Measurements from ENCODE around the gene CACHD1.

The CACHD1 gene

GRCh38 chr1:64474133-64474532 lies 4.2 kb downstream of the CACHD1 start:
- DNase-seq = no peak

DNA sequence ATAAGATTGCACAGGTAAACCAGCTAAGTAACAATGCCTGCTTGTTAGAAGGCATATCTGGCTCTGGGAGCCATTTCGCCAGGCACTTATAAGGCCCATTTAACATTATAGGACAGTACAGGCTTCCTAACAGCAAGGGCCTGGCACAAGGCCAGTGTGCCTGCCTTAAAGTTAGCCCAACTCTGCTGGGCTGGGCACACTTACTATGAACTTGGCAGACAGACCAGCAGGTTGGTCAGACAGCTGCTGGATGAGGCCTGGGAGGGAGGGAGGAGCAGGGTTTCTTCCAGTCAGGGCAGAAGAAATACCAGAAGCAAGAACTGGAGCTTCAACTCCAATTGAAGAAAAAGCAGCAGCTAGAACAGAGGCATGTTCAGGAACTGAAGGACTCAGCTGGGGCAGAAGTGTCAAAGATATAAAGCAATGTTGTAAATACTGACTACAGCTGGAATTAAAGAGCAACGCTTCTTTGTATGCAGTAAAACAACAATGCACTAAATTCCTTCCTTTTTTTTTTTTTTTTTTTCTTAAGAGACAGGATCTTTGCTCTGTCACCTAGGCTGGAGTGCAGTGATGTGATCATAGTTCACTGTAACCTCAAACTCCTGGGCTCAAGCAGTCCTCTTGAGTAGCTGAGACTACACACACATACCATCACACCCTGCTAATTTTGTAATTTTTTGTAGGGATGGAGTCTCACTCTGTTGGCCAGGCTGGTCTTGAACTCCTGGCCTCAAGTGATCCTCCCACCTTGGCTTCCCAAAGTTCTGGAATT lies 4.9 kb downstream of the CACHD1 start:
- no peak for DNase-seq

DNA sequence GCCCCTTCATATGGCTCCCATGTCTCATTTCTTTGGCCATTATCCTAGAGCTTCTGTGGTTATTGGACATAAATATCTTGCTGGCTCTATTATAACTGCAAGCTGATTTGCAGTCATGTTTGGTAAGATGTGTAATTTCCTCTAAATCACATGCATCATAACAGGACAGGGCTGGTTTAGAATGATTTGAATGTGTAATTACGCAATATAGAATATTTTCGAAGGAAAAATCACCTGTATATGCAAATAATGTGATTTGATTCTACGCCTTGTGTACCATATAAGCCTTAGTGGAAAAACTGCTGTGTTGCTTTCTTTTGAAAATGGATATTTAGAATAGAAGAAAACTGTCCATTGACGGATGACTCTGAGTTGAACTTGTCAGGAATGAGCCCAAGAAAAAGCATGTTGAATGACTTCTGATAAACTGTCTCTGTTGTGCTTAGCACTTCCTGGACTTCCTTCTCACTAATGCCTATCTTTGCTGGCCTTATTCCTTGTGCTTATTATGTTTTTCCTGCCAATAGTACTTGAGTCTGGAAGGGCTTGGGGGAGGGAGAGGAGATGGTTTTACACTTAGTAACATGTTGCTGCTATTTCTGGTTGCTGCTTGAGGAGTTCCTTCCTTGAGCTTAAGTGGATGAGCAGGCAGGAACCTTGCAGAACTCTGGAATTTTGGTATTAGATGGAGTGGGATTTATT lies 6.5 kb downstream of the CACHD1 start:
- no peak for DNase-seq

DNA sequence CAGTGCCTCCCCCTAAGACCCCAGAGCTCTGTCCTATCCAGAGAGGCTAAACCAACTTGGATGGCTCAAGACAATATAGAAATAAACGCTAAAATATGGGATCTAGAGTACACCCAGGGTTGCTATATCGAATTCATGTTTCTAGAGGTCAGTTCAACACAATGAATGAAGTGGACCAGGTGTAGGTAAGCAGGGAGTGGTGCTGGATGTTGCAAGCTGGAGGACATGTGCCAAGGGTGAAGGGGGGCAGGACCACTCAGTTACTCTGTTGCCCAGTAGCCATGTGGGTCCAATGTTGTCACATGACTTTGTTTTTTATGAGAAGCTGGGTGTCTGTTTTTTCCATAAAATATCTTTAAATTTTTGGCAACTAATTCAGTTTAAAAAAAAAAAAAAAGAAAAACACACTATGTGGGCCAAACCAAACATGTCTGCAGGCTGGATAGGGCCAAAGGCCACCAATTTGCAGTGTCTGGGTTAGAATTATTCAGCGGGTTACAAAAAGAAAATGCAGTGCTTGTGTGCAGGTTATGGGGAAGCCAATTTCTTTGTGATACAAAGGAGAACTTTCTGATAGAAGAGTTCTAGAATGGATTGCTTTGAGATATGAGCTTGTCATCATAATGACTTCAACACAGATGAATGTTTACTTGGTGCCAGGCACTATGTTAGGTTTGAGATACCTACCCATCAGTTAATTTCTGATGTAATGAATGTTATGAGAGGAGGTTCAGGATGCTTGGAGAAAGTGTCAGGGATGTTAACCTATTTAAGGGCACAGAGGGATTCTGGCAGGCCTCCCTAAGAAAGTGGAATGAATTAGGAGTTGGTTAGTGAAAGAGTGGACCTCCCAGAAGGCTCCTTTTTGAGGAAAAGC lies 8.9 kb downstream of the CACHD1 start:
- DNase-seq = no peak

GRCh38 chr1:64479874-64480273 lies 9.9 kb downstream of the CACHD1 start:
- no peak for DNase-seq

GRCh38 chr1:64480999-64481772 lies 11.3 kb downstream of the CACHD1 start:
- no peak for DNase-seq

DNA sequence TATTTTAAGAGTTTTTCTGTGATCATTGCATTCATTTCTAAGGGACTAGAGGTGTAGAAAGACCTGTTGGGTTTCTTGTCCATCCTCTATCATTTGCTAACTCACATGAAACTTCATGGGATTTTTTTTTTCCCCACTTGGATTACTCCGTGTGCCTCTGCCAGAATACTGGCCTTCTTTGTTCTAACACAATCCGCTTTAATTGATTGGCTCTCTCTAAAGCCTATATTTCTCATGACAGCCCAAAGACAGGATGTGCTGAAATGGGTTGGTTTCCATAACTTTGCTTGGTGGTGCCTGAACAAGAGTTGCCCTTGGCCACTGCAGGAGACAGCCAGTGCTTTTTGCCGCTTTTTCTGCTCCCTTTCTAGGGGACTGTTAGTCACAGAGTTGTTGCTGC lies 12.2 kb downstream of the CACHD1 start:
- no peak for DNase-seq

DNA sequence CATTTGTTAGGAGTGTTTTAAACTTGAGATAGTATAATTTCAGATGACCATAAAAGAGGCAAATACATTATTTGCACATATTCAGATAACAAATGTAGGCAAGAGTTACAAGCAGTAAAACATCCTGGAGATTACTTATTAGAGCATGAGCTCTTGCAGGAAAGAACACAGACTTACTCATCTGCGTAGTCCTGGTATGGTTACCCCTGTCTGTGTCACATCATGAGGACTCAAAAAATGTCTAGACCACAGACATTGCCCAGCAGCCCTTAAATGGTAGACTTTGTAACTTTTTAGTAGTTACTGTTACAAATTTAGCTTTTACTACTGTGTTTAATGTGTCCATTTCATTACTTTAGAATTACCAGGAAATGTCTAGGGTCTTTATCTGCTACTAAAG lies 12.8 kb downstream of the CACHD1 start:
- DNase-seq = no peak

- no peak for DNase-seq
Observed at GRCh38 chr1:64483731-64484414, 13.9 kb downstream of the CACHD1 start.

- DNase-seq = no peak
Observed at GRCh38 chr1:64484651-64485050, 14.7 kb downstream of the CACHD1 start.

DNA sequence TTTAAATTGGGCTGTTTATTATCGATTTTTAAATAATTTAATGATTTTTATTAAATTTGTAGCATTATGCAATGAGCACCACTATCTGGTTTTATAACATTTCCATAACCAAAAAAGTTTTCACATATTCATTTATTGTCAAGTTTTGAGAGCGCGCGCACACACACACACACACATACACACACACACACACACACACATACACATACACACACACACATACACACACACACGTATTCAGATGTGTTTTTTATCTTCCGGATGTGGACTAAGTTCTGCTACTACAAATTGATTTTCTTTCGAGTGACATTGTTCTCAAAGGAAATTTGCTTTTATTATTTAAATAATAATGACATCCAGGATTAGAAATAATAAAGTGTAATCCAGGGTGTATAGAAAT lies 16.3 kb downstream of the CACHD1 start:
- DNase-seq = no peak

- no peak for DNase-seq
Observed at GRCh38 chr1:64487061-64487460, 17.1 kb downstream of the CACHD1 start.

- no peak for DNase-seq
Observed at GRCh38 chr1:64488862-64489261, 18.9 kb downstream of the CACHD1 start.

DNA sequence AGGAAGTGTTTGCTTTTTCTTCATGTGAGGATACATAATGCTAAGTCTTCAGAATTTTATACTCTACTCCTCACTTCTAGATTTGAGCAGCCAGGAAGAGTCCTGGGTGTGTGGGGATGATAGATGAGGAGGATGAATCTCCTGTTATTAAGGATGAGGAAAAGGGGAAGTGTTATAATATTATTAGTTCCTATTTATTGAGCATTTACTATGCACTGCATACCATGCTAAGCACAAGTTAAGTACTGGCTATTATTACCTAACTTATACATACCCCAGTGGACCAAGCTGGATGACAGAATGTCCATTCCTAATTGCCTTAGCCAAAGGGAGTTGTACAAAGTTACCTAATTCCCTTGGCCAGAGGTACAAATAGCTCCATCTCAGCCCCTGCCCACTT lies 19.8 kb downstream of the CACHD1 start:
- DNase-seq = no peak

DNA sequence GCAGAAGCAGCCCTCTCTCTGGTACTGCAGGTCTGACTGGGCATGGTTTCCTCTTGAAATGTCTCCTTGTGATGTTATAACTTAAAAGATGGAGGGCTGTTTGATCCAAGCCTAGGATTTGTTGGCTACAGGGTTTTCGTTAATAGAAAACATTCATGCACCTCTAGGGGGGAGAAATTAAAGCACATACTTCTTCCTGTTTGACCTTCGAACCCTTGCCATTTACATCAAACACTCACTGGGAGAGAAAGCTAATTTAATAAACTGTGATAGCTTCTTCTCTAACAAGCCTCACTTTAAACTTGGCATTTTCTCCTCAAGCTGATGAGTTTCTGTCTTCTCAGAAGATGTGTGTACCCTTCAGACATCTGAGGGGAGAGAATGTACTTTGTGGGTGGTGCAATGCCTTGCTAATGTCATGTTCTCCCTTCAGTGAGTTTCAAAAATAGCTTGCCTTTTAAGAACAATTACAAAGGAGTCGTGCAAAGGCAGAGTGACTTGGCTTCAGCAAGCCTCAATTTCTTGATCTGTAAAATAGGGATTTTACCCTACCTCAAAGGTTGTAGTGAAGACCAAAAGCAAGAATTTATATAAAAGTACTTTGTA lies 20.4 kb downstream of the CACHD1 start:
- no peak for DNase-seq

DNA sequence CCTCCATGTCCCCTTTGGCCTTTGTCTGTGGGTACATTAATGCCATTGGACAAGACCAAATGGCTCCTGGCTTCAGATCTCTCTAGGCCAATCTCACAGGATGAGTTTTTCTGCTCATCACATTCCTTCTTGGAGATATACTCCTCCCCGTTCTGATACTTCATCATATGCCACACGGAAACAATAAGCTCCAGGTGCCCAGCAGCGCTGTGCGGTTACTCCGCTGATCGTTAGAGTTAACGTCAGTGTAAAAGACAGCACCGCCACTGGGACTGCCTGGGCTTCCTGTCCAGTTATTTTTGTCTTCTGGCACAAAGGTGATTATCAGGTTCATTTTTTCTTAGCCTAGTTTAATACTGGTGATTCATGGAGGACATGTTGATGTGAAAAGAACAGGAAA lies 22.5 kb downstream of the CACHD1 start:
- DNase-seq = no peak

DNA sequence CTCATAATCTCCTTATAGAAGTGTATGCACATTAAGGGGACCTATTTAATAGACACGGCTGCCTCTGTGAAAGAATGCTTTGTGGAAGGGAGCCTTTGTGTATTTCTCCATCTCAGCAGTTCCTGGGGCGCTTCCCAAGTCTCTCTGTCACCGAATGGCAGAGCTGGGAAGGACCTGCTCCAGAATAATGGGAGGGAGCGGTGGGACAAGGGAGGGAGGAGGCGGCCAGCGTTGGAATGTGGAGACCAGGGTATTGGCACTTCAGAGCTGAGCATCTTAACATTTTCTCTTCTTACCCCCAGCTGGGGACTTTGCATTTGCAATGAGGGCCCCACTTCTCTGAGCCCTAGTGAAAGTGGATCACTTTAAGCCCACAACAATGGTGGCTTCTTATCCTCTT lies 23.9 kb downstream of the CACHD1 start:
- DNase-seq = no peak

DNA sequence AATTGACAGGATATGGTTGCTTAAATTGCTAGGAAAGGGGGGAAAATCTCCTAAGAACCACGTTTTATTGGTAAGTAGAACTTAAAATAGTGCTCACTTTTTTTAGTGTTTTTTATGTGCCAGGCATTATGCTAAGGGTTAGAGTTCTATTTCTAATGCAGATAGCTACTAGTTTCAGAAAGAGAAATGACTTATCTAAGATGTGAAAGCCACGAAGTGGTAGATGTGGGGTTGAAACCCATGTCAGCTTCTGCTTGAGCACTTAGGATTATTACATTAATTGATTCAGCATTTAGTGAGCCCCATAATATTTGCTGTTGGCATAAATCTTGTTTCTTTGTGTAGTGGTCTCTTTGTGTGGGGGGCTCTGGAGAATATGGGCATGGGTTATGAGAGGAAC lies 24.7 kb downstream of the CACHD1 start:
- no peak for DNase-seq

GRCh38 chr1:64495878-64496277 lies 25.9 kb downstream of the CACHD1 start:
- DNase-seq = no peak

DNA sequence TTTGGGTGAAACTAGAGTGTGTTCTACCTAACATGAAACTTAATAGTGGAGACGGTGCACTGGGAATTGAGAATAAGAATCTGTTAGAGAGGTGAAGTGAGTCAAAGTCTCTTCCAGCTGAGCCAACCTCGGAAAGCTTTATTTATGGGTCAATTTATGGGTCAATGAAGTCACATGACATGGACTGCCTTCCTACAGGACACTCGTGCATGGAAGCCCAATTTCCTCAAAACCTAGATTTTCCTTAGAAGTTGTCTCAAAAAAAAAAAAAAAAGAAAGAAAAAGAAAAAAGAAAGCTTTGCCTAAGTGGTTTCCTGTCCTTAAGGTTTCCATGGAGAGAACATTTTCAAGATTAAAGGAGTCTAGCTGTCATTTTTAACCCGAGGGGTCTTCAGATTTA lies 26.7 kb downstream of the CACHD1 start:
- DNase-seq = no peak

GRCh38 chr1:64497088-64497883 lies 27.4 kb downstream of the CACHD1 start:
- no peak for DNase-seq

Data from CD4-positive, alpha-beta T cell treated with Interleukin-17A for 1 hour (primary cell).